Astrocyte (in vitro differentiated cells and primary cell): ENCODE measurements around the gene TBX4. TPM values are rescaled to one million over a fixed set of nuclear protein-coding genes. Genes with fewer than 3 reads are reported as not detected.

Experiments
- DNase-seq: peaks from one replicate; pipeline ENCODE4 v3.0.0-alpha.2; 2010; ENCODE audit warnings: low read depth
- FAIRE-seq: peaks from 2 replicates; lab custom pipeline; 2011; peaks lifted over from hg19 to GRCh38; lab: Jason Lieb, UNC
- H2AFZ ChIP-seq: 2 replicates; pipeline ENCODE4 v1.6.0; 2012; ENCODE audit warnings: low read depth, low read length, inconsistent platforms
- H3K27ac ChIP-seq: 2 replicates; pipeline ENCODE4 v1.5.1; 2011; ENCODE audit warnings: low read depth, low read length, inconsistent platforms
- H3K27me3 ChIP-seq: 2 replicates; pipeline ENCODE4 v1.6.0; 2011; ENCODE audit warnings: low read length, inconsistent platforms; ENCODE audit not compliant: insufficient read depth
- H3K36me3 ChIP-seq: 2 replicates; pipeline ENCODE4 v1.5.1; 2011; ENCODE audit warnings: low read length, inconsistent platforms; ENCODE audit not compliant: insufficient read depth
- H3K4me1 ChIP-seq: 2 replicates; pipeline ENCODE4 v1.5.1; 2011; ENCODE audit warnings: low read length, inconsistent platforms; ENCODE audit not compliant: insufficient read depth
- H3K4me2 ChIP-seq: 2 replicates; pipeline ENCODE4 v1.6.0; 2012; ENCODE audit warnings: low read length, inconsistent platforms
- H3K4me3 ChIP-seq: 2 replicates; pipeline ENCODE4 v1.5.1; 2011; ENCODE audit warnings: low read depth, mild to moderate bottlenecking, low read length, inconsistent platforms; ENCODE audit not compliant: insufficient read depth
- H3K79me2 ChIP-seq: 2 replicates; pipeline ENCODE4 v1.6.0; 2012; ENCODE audit warnings: mild to moderate bottlenecking, low read length, inconsistent platforms; ENCODE audit not compliant: insufficient read depth
- H3K9ac ChIP-seq: 2 replicates; pipeline ENCODE4 v1.6.0; 2012; ENCODE audit warnings: mild to moderate bottlenecking, low read length, inconsistent platforms
- H3K9me3 ChIP-seq: 2 replicates; pipeline ENCODE4 v1.5.1; 2012; ENCODE audit warnings: low read depth, mild to moderate bottlenecking, low read length, inconsistent platforms; ENCODE audit not compliant: insufficient read depth
- H4K20me1 ChIP-seq: 2 replicates; pipeline ENCODE4 v1.6.0; 2012; ENCODE audit warnings: low read length, inconsistent platforms; ENCODE audit not compliant: insufficient read depth
- H3K27ac Mint-ChIP-seq: one replicate; pipeline ENCODE4 v1.8.0; 2021; ENCODE audit warnings: mild to moderate bottlenecking, mixed read lengths; ENCODE audit not compliant: unreplicated experiment
- H3K27me3 Mint-ChIP-seq: one replicate; pipeline ENCODE4 v1.8.0; 2021; ENCODE audit warnings: low read depth, mixed read lengths; ENCODE audit not compliant: unreplicated experiment
- H3K36me3 Mint-ChIP-seq: one replicate; pipeline ENCODE4 v1.8.0; 2021; ENCODE audit warnings: low read depth, mixed read lengths; ENCODE audit not compliant: unreplicated experiment
- H3K4me1 Mint-ChIP-seq: one replicate; pipeline ENCODE4 v1.8.0; 2021; ENCODE audit warnings: low read depth, mixed read lengths; ENCODE audit not compliant: unreplicated experiment
- H3K4me3 Mint-ChIP-seq: one replicate; pipeline ENCODE4 v1.8.0; 2021; ENCODE audit warnings: mild to moderate bottlenecking, moderate library complexity, mixed read lengths; ENCODE audit not compliant: unreplicated experiment
- H3K9me3 Mint-ChIP-seq: one replicate; pipeline ENCODE4 v1.8.0; 2021; ENCODE audit warnings: mild to moderate bottlenecking, mixed read lengths; ENCODE audit not compliant: unreplicated experiment
- EZH2 ChIP-seq: IDR thresholded peaks from 2 replicates; pipeline ENCODE4 v1.6.1; 2012; ENCODE audit warnings: mild to moderate bottlenecking, low read length, inconsistent platforms; ENCODE audit not compliant: insufficient read depth
- total RNA-seq: library from RNA; stranded (reverse); gene quantifications from 2 replicates; pipeline ENCODE4 v1.2.1, GENCODE V29; 2021
- TF ChIP-seq, protein P1 (sequence below): IDR thresholded peaks from 2 replicates; pipeline ENCODE4 v1.5.1; 2011; ENCODE audit warnings: low read depth, mild to moderate bottlenecking, inconsistent platforms, low read length, moderate library complexity; ENCODE audit not compliant: insufficient read depth

TBX4 gene
- total RNA-seq, 1 donor from 2014 or later = 0.14 TPM

DNA sequence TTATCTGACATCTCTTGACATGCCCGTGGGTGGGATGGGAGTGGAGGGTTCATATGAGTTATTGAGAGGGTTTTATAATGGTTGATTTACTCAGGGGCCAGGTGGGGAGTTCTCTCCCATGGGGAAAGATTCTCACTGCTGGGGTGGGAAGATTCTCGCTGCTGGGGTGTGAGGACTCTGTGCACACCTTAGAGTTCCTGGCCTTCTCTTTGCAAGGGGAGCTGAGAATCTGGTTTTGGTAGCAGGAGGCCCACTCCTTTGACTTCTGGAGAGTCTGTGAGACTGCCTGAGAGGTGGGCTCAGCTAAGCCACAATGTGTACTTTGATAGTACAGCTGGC is 31.5 kb downstream of the TBX4 start:
- Histone ChIP-seq H3K79me2 (no peaks in the 10 kb centered on the region), H3K27ac (no peak overlapping the region)
- peaks cover 4% of the 10 kb centered on the region for H3K4me1 Mint-ChIP-seq

DNA sequence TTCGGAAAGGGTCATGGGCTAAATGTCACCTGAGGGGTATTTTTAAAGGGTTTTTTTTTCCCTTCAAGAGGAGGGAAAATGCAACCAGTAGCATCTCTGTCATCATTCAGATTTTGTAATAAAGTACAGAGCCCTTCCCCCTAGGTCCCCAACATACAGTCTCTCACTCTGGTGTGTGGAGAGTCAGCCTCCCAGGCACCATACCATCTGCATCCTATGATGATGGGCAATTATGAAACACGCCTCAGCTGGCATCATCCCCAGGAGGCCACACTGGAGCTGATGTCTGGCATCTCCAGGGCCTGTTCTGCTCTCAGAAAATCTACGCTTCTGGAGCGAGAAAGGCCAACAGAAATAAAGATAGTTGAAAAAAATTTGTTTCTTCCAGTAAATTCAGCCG is 32.0 kb downstream of the TBX4 start:
- no peak overlapping the region for H3K9ac ChIP-seq
- FAIRE-seq = no peak
- no peaks in the 10 kb centered on the region for H3K79me2 ChIP-seq
- H3K27me3 ChIP-seq = no peaks in the 10 kb centered on the region
- H3K4me2 ChIP-seq = no peak overlapping the region
- no peaks in the 10 kb centered on the region for H3K9me3 ChIP-seq
- H3K4me1 Mint-ChIP-seq = peaks cover 4% of the 10 kb centered on the region
- no peak for DNase-seq
- no peak overlapping the region for H3K27ac ChIP-seq
- H3K36me3 Mint-ChIP-seq = no peaks in the 10 kb centered on the region
- TF ChIP-seq, protein P1, sequence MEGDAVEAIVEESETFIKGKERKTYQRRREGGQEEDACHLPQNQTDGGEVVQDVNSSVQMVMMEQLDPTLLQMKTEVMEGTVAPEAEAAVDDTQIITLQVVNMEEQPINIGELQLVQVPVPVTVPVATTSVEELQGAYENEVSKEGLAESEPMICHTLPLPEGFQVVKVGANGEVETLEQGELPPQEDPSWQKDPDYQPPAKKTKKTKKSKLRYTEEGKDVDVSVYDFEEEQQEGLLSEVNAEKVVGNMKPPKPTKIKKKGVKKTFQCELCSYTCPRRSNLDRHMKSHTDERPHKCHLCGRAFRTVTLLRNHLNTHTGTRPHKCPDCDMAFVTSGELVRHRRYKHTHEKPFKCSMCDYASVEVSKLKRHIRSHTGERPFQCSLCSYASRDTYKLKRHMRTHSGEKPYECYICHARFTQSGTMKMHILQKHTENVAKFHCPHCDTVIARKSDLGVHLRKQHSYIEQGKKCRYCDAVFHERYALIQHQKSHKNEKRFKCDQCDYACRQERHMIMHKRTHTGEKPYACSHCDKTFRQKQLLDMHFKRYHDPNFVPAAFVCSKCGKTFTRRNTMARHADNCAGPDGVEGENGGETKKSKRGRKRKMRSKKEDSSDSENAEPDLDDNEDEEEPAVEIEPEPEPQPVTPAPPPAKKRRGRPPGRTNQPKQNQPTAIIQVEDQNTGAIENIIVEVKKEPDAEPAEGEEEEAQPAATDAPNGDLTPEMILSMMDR = no peak
- TF ChIP-seq EZH2 = no peak
- no peaks in the 10 kb centered on the region for H3K4me1 ChIP-seq
- no peaks in the 10 kb centered on the region for H3K36me3 ChIP-seq
- H3K27ac Mint-ChIP-seq = no peak overlapping the region
- H3K9me3 Mint-ChIP-seq = no peaks in the 10 kb centered on the region
- no peak overlapping the region for H2AFZ ChIP-seq
- peaks cover 53% of the 10 kb centered on the region for H3K27me3 Mint-ChIP-seq
- no peak overlapping the region for H3K4me3 Mint-ChIP-seq
- H3K4me3 ChIP-seq = no peak overlapping the region
- no peaks in the 10 kb centered on the region for H4K20me1 ChIP-seq

More for the DNA sequence above, 31.5 kb downstream of the TBX4 start:
- TF ChIP-seq, protein P1 = no peak
- no peak for TF ChIP-seq EZH2
- no peaks in the 10 kb centered on the region for H4K20me1 ChIP-seq
- H3K36me3 Mint-ChIP-seq = no peaks in the 10 kb centered on the region
- no peaks in the 10 kb centered on the region for H3K9me3 ChIP-seq
- DNase-seq = no peak
- no peak overlapping the region for H3K4me3 ChIP-seq
- no peak overlapping the region for H3K4me3 Mint-ChIP-seq
- no peak for FAIRE-seq
- peaks cover 57% of the 10 kb centered on the region for H3K27me3 Mint-ChIP-seq
- no peak overlapping the region for H3K27ac Mint-ChIP-seq
- no peak overlapping the region for H3K4me2 ChIP-seq
- H3K27me3 ChIP-seq = no peaks in the 10 kb centered on the region
- H3K36me3 ChIP-seq = no peaks in the 10 kb centered on the region
- no peaks in the 10 kb centered on the region for H3K9me3 Mint-ChIP-seq
- no peak overlapping the region for H3K9ac ChIP-seq
- no peak overlapping the region for H2AFZ ChIP-seq
- no peaks in the 10 kb centered on the region for H3K4me1 ChIP-seq

DNA sequence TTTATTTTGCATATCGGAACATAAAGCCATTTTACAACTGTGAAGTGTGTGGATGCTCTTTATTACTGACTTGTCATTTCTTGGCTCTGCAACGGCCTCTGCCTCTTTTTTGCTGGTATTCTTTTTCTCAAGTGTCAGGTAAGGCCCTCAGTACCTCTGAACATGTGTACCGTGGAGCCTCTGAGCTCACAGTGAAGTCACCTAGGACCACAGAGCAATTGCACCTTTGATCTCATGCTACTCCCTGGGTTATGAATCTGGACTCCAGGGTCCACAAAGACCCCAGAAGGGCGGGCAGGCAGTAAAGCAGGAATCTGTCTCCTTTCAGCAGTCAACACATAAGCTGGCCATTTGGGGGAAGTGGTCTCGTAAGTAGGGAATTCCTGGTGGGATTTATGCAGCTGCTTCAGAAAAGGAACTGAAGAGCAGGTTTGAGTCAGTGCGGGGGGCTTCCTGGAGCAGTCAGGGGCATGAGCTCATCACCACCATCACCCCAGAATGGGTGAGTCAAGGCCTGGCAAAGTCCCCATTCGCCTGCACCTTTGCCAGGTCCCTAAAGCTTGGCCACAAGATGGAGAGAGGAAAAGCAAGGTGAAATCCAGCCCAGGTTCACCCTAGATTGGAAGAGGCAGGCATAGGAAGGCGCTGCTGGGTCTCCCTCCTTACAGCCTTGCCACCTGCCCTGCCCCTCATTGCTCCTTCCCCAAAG is 33.0 kb downstream of the TBX4 start:
- Mint-ChIP-seq H3K4me1 (peaks cover 4% of the 10 kb centered on the region), H3K27me3 (peaks cover 43% of the 10 kb centered on the region), H3K4me3 (no peak overlapping the region), H3K36me3 (no peaks in the 10 kb centered on the region), H3K9me3 (no peaks in the 10 kb centered on the region), H3K27ac (no peak overlapping the region)
- no peaks in the 10 kb centered on the region for H4K20me1 ChIP-seq
- no peaks in the 10 kb centered on the region for H3K27me3 ChIP-seq
- no peak for FAIRE-seq
- H2AFZ ChIP-seq = no peak overlapping the region
- no peaks in the 10 kb centered on the region for H3K9me3 ChIP-seq
- H3K79me2 ChIP-seq = no peaks in the 10 kb centered on the region
- H3K27ac ChIP-seq = no peak overlapping the region
- DNase-seq = peak; percentile 19
- H3K36me3 ChIP-seq = no peaks in the 10 kb centered on the region
- no peak overlapping the region for H3K4me3 ChIP-seq
- no peak overlapping the region for H3K4me2 ChIP-seq
- H3K9ac ChIP-seq = no peak overlapping the region
- H3K4me1 ChIP-seq = no peaks in the 10 kb centered on the region
- no peak for TF ChIP-seq EZH2
- TF ChIP-seq, protein P1 = no peak
